ENCODE results near the gene ATP5PO.

- TF ChIP-seq LEF1 (IDR thresholded peaks at IDR 0.05; ENCODE audit: borderline replicate concordance) (no peak), FOXK2 (IDR thresholded peaks at IDR 0.05) (no peak), TARDBP (IDR thresholded peaks at IDR 0.05) (no peak), SP1 (IDR thresholded peaks at IDR 0.05) (no peak), SUZ12 (IDR thresholded peaks at IDR 0.05) (no peak), CTBP1 (IDR thresholded peaks at IDR 0.05; ENCODE audit: borderline replicate concordance) (no peak), ELF4 (IDR thresholded peaks at IDR 0.05) (no peak), FOXA1 (IDR thresholded peaks at IDR 0.05) (no peak), BHLHE40 (IDR thresholded peaks at IDR 0.05; ENCODE audit: borderline replicate concordance) (no peak), FOXM1 (IDR thresholded peaks at IDR 0.05; ENCODE audit: borderline replicate concordance) (no peak), ARNT (IDR thresholded peaks at IDR 0.05) (no peak)
- TF ChIP-seq, protein P1, sequence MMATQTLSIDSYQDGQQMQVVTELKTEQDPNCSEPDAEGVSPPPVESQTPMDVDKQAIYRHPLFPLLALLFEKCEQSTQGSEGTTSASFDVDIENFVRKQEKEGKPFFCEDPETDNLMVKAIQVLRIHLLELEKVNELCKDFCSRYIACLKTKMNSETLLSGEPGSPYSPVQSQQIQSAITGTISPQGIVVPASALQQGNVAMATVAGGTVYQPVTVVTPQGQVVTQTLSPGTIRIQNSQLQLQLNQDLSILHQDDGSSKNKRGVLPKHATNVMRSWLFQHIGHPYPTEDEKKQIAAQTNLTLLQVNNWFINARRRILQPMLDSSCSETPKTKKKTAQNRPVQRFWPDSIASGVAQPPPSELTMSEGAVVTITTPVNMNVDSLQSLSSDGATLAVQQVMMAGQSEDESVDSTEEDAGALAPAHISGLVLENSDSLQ (IDR thresholded peaks at IDR 0.05) = no peak
Observed at GRCh38 chr21:33897098-33897497, 18.5 kb downstream of the ATP5PO start.

All from HEK293T (cell line).